Putamen (tissue), 1 donor: ENCODE measurements around the gene PCGF3.
A peak's percentile ranks its signal among the peaks of the same experiment; 100 is the strongest.
"Not testable (repeated sequence)": the region's sequence is repeated elsewhere in the genome, so short reads cannot be mapped to it uniquely, and the experiment has no call there.

Experiments
- DNase-seq: peaks from one replicate; pipeline ENCODE4 v3.0.0-alpha.2; 2016; ENCODE audit warnings: low spot score

PCGF3 gene

GRCh38 chr4:704198-704891 is 1.3 kb upstream of the PCGF3 start:
- no peak for DNase-seq

GRCh38 chr4:704971-705277 is 708 bp upstream of the PCGF3 start:
- DNase-seq, result no peak

- not testable (repeated sequence) for DNase-seq
Measured at GRCh38 chr4:706083-706633, 526 bp downstream of the PCGF3 start.

GRCh38 chr4:706834-707598 is 1.4 kb downstream of the PCGF3 start:
- no peak for DNase-seq

GRCh38 chr4:707929-708630 is 2.4 kb downstream of the PCGF3 start:
- no peak for DNase-seq

GRCh38 chr4:708631-708933 is 3.0 kb downstream of the PCGF3 start:
- DNase-seq, result no peak

- DNase-seq, result no peak
Measured at GRCh38 chr4:709348-709747, 3.7 kb downstream of the PCGF3 start.

- no peak for DNase-seq
Measured at GRCh38 chr4:710116-710515, 4.5 kb downstream of the PCGF3 start.

GRCh38 chr4:710916-711315 is 5.3 kb downstream of the PCGF3 start:
- DNase-seq, result no peak

GRCh38 chr4:712093-712492 is 6.5 kb downstream of the PCGF3 start:
- no peak for DNase-seq

- DNase-seq, result no peak
Measured at GRCh38 chr4:712916-713632, 7.4 kb downstream of the PCGF3 start.

- no peak for DNase-seq
Measured at GRCh38 chr4:714087-714486, 8.5 kb downstream of the PCGF3 start.

- no peak for DNase-seq
Measured at GRCh38 chr4:717601-718320, 12.1 kb downstream of the PCGF3 start.

- no peak for DNase-seq
Measured at GRCh38 chr4:718460-718859, 12.8 kb downstream of the PCGF3 start.

- no peak for DNase-seq
Measured at GRCh38 chr4:720111-720860, 14.7 kb downstream of the PCGF3 start.

- DNase-seq, result no peak
Measured at GRCh38 chr4:721261-722168, 15.9 kb downstream of the PCGF3 start.

GRCh38 chr4:722169-722725 is 16.6 kb downstream of the PCGF3 start:
- peak; percentile 40 for DNase-seq

GRCh38 chr4:722851-723360 is 17.3 kb downstream of the PCGF3 start:
- DNase-seq, result no peak

GRCh38 chr4:723751-724530 is 18.3 kb downstream of the PCGF3 start:
- DNase-seq, result no peak
